22Rv1 (cell line): Measurements from ENCODE around the gene UFSP1.

Source experiments
- H3K27ac ChIP-seq: fragments of 450-650 bp; 2 replicates; pipeline ENCODE4 v1.5.1; 2017
- CTCF ChIP-seq: fragments of 450-650 bp; IDR thresholded peaks from 2 replicates; pipeline ENCODE4 v1.5.1; 2017; ENCODE audit warnings: mild to moderate bottlenecking
- ZFX ChIP-seq: fragments of 450-650 bp; IDR thresholded peaks from 2 replicates; pipeline ENCODE4 v1.6.1; 2017; ENCODE audit warnings: antibody characterized with exemption, borderline replicate concordance

The UFSP1 gene

GRCh38 chr7:100840470-100841100 lies 48.9 kb downstream of the UFSP1 start:
- TF ChIP-seq CTCF (no peak), ZFX (no peak)
- H3K27ac ChIP-seq, result no peak overlapping the region

- no peak overlapping the region for H3K27ac ChIP-seq
- TF ChIP-seq CTCF, result no peak
- no peak for TF ChIP-seq ZFX
Observed at GRCh38 chr7:100839361-100839760, 50.2 kb downstream of the UFSP1 start.
